ENCODE results near the gene SYT8. TPM values are rescaled to one million over a fixed set of nuclear protein-coding genes. Genes with fewer than 3 reads are reported as not detected.
"Not testable (repeated sequence)": the region's sequence is repeated elsewhere in the genome, so short reads cannot be mapped to it uniquely, and the experiment has no call there.

SYT8 gene
- polyA plus RNA-seq, 1 donor from 2014 or later: not detected

DNA sequence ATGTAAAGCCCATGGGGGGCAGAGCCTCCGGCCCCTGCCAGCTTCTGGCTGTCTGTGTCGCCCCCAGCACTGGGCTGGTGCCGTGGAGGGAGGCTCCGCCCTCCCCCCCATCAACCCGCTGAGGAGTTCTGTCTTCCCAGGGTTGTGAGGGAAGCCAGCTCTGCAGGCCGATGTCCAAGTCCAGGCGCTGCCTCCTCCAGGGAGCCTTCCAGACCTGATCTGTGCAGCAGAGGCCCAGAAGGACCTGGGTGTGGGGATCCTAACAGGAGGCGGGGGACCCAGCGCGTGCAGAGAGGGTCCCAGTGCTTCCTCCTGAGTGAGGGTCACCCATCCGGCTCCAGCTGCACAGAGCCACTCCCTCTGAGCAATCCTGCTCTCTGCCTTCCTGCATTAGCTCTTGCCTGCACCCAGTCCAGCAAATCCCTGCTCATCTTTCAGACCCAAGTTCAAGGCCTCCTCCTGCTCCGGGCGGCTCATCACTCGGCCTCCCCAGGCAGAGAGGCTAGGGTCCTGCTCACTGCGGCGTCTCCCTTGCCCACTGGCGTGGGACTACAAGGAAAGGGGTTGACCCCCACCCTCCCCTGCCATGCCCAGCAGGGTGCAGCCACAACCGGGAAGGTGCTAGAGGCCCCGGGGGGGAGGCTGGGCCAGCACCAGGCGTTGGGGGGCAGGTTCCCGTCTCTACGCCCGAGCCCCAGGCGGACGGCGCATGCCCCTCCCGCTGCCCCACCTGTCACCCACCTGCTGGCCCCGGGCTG lies 40.5 kb downstream of the SYT8 start:
- no peaks in the 10 kb centered on the region for H4K20me1 ChIP-seq (ENCODE audit: insufficient read depth)
- H3K79me2 ChIP-seq (replicated peaks; ENCODE audit: insufficient read depth, low read length): no peaks in the 10 kb centered on the region
- no peak overlapping the region for H2AFZ ChIP-seq (ENCODE audit: low read depth, low read length)
- H3K4me2 ChIP-seq (ENCODE audit: low read length): no peak overlapping the region
- TF ChIP-seq EZH2 (IDR thresholded peaks at IDR 0.05; ENCODE audit: borderline replicate concordance, insufficient read depth, low read length, poor library complexity, severe bottlenecking) (no peak), MXI1 (conservative IDR thresholded peaks at IDR 0.05; ENCODE audit: poor library complexity, severe bottlenecking) (no peak), SMC3 (conservative IDR thresholded peaks at IDR 0.05; ENCODE audit: poor library complexity) (no peak), EP300 (conservative IDR thresholded peaks at IDR 0.05; ENCODE audit: poor library complexity, severe bottlenecking) (no peak), POLR2AphosphoS5 (IDR thresholded peaks at IDR 0.05) (no peak), RAD21 (conservative IDR thresholded peaks at IDR 0.05) (no peak), TAF1 (IDR thresholded peaks at IDR 0.05; ENCODE audit: low read depth) (no peak)
- TF ChIP-seq, protein P1, sequence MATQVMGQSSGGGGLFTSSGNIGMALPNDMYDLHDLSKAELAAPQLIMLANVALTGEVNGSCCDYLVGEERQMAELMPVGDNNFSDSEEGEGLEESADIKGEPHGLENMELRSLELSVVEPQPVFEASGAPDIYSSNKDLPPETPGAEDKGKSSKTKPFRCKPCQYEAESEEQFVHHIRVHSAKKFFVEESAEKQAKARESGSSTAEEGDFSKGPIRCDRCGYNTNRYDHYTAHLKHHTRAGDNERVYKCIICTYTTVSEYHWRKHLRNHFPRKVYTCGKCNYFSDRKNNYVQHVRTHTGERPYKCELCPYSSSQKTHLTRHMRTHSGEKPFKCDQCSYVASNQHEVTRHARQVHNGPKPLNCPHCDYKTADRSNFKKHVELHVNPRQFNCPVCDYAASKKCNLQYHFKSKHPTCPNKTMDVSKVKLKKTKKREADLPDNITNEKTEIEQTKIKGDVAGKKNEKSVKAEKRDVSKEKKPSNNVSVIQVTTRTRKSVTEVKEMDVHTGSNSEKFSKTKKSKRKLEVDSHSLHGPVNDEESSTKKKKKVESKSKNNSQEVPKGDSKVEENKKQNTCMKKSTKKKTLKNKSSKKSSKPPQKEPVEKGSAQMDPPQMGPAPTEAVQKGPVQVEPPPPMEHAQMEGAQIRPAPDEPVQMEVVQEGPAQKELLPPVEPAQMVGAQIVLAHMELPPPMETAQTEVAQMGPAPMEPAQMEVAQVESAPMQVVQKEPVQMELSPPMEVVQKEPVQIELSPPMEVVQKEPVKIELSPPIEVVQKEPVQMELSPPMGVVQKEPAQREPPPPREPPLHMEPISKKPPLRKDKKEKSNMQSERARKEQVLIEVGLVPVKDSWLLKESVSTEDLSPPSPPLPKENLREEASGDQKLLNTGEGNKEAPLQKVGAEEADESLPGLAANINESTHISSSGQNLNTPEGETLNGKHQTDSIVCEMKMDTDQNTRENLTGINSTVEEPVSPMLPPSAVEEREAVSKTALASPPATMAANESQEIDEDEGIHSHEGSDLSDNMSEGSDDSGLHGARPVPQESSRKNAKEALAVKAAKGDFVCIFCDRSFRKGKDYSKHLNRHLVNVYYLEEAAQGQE (IDR thresholded peaks at IDR 0.05; ENCODE audit: borderline replicate concordance): no peak
- TF ChIP-seq, protein P2, sequence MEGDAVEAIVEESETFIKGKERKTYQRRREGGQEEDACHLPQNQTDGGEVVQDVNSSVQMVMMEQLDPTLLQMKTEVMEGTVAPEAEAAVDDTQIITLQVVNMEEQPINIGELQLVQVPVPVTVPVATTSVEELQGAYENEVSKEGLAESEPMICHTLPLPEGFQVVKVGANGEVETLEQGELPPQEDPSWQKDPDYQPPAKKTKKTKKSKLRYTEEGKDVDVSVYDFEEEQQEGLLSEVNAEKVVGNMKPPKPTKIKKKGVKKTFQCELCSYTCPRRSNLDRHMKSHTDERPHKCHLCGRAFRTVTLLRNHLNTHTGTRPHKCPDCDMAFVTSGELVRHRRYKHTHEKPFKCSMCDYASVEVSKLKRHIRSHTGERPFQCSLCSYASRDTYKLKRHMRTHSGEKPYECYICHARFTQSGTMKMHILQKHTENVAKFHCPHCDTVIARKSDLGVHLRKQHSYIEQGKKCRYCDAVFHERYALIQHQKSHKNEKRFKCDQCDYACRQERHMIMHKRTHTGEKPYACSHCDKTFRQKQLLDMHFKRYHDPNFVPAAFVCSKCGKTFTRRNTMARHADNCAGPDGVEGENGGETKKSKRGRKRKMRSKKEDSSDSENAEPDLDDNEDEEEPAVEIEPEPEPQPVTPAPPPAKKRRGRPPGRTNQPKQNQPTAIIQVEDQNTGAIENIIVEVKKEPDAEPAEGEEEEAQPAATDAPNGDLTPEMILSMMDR (IDR thresholded peaks at IDR 0.05; ENCODE audit: poor library complexity, severe bottlenecking): no peak
- no peaks in the 10 kb centered on the region for H3K9me2 ChIP-seq (ENCODE audit: insufficient read depth, low read length)
- H3K9me3 ChIP-seq (ENCODE audit: low read length): no peaks in the 10 kb centered on the region
- no peak overlapping the region for H3K27ac ChIP-seq (ENCODE audit: low read length)
- H3K4me3 ChIP-seq (ENCODE audit: low read length): no peak overlapping the region
- no peaks in the 10 kb centered on the region for H3F3A ChIP-seq (ENCODE audit: insufficient read depth, low read length, poor library complexity, severe bottlenecking)
- no peaks in the 10 kb centered on the region for H3K27me3 ChIP-seq (ENCODE audit: insufficient read depth, low read depth, low read length)
- H3K9ac ChIP-seq (ENCODE audit: low read length): no peak overlapping the region
- H3K36me3 ChIP-seq (ENCODE audit: insufficient read depth, low read length): no peaks in the 10 kb centered on the region

DNA sequence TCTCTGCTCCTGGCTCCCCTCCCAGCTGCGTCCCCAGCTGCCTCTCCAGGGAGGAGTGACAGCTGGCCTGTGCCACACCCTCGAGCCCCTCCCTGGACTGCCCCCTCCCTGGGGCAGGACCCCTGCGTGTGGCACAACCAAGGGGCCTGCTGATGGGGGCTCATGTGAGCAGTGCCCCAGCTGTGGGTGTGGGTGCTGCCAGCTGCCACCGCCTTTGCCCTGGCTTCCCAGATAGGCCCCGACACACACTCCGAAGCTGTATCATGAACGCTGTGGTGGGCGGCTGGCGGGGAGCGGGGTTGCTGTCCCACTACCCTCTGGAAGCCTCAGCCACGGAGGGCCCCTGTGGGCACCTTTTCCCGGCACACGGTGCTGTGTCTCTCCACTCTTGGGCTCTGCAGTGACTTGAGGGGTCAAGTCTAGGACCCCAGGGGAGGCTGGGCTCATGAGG lies 41.1 kb downstream of the SYT8 start:
- not testable (repeated sequence) for H3K27me3 ChIP-seq (ENCODE audit: insufficient read depth, low read depth, low read length); H3K4me2 ChIP-seq (ENCODE audit: low read length); H3F3A ChIP-seq (ENCODE audit: insufficient read depth, low read length, poor library complexity, severe bottlenecking); H3K79me2 ChIP-seq (replicated peaks; ENCODE audit: insufficient read depth, low read length); H3K9me2 ChIP-seq (ENCODE audit: insufficient read depth, low read length); H3K9ac ChIP-seq (ENCODE audit: low read length); H3K36me3 ChIP-seq (ENCODE audit: insufficient read depth, low read length); H4K20me1 ChIP-seq (ENCODE audit: insufficient read depth); H3K4me3 ChIP-seq (ENCODE audit: low read length); H3K27ac ChIP-seq (ENCODE audit: low read length); H2AFZ ChIP-seq (ENCODE audit: low read depth, low read length); H3K9me3 ChIP-seq (ENCODE audit: low read length)

Measured in neural cell (in vitro differentiated cells).